Stimulated activated CD8-positive, alpha-beta memory T cell treated with anti-CD3 and anti-CD28 coated beads, Interleukin-2, amount 100 ng/mL, for 48 hours (primary cell): ENCODE data around the gene ABCC8.
A peak's percentile ranks its signal among the peaks of the same experiment; 100 is the strongest.

Experiments used
- DNase-seq, 2 donors: peaks; one replicate each; pipeline ENCODE4 v3.0.0-alpha.2; 2020; ENCODE audit warnings: low read depth in 2 of 2

ABCC8 gene

GRCh38 chr11:17505146-17505545, 28.5 kb upstream of the ABCC8 start:
- DNase-seq = no peak

DNA sequence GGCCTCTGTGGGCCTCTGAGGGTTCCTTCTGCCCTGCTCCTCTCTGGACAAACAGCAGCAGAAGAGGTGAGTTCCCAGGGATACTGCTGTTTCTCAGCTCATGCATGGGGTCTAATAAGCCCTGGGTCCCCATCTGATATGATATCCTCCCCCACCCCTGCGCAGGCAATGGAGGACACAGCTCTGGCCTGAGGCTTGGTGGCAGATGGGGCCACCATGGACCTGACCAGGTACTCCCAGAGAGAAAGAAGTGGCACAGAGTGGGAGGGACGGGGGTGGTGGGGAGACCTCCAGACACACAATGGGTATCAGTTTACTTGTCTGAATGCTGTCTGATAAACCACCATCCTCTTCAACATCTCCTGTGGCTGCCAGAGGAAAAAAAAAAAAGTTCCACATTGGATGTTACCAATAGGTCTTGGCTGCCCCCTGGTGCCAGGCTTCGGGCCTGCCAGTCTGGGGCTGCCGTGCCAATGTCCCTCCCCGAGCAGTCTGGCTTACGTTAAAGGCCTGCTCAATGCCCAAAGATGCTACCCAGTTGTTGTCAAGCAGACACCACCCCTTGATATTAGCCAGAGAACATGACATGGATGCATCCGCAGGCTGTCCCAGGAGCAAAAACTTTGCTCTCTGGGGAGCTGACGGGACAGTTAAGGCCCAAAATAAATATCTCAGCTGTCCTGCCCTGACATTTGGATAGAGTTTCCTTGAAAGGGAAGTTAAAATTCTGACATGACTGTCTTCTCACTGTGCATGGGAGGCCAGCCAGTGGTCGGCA, 27.9 kb upstream of the ABCC8 start:
- peak; percentile 61 to 74 for DNase-seq

DNA sequence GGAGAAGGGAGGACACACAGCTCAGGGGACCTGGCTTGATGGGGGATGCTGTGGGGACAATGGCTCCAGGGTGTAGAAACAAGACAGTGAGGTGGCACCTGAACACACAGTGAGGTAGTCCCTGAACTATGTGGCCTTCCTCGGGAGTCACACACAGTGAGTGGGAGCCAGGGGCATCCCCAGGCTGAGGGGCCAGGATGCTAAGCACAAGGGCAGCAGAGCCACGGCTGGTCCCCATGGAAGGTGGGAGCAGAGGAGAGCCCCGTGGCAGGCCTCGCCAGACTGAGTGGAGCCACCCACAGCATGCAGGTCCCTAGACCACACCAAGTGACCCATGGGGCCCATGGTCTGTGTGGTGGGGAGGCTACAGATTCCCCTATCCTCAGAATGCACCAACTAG, 26.0 kb upstream of the ABCC8 start:
- no peak for DNase-seq

- DNase-seq = no peak
Observed at GRCh38 chr11:17500673-17501072, 24.0 kb upstream of the ABCC8 start.

- no peak for DNase-seq
Observed at GRCh38 chr11:17498475-17498874, 21.8 kb upstream of the ABCC8 start.

GRCh38 chr11:17498058-17498457, 21.4 kb upstream of the ABCC8 start:
- no peak for DNase-seq

GRCh38 chr11:17496406-17496805, 19.8 kb upstream of the ABCC8 start:
- DNase-seq = no peak

DNA sequence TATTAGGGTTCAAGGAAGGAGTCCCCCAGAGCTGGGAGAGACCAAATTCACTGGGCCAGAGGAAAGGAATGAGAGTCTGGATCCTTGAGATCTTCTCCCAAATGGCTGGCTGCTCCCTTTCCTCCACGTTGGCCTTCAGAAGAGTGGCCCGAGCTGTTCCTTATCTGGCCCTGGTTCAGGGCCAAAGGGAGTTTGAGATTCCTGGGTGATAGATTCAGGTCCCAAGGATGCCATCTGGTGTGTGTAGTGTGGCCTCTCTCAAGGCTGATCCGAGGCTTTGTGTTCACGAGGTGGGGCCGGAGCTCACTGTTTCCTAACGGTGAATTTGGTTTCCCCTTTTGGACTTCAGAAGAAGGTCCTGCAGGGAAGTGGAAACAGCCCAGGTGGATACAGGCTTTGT, 17.4 kb upstream of the ABCC8 start:
- no peak for DNase-seq

GRCh38 chr11:17490938-17491337, 14.3 kb upstream of the ABCC8 start:
- DNase-seq = no peak

GRCh38 chr11:17490232-17490631, 13.6 kb upstream of the ABCC8 start:
- no peak for DNase-seq

DNA sequence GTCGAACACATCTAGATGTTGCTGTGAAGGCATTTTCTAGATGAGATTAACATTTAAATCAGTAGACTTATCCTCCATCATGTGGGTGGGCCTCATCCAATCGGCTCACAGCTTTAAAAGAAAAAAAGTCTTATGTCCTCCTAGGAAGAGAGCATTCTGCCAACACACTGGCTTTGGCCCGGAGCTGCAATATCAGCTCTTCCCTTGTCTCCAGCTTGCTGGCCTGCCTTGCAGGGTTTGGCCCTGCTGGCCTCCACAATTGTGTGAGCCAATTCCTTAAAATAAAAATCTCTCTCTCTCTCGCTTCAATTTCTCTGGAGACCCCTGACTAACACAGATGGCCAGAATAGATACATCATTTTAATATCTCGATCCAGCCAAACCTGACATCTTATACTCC, 13.1 kb upstream of the ABCC8 start:
- no peak for DNase-seq

GRCh38 chr11:17488563-17488962, 11.9 kb upstream of the ABCC8 start:
- DNase-seq = no peak

DNA sequence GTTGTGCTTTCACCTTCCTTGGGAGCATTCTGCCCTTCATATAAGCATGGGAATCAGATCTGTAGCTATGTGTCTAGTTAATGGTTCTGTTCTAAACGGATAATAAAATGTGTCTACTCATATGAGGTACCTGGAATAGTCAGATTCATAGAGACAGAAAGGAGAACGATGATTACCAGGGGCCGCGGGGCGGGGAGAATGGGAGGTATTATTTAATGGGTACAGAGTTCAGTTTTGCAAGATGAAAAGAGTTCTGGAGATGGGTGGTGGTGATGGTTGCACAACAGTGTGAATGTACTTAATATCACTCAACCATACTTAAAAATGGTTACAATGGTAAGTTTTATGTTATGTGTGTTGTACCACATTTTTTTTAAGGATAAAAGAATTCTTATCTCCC, 10.0 kb upstream of the ABCC8 start:
- DNase-seq = no peak

- DNase-seq = no peak
Observed at GRCh38 chr11:17483505-17483904, 6.9 kb upstream of the ABCC8 start.

DNA sequence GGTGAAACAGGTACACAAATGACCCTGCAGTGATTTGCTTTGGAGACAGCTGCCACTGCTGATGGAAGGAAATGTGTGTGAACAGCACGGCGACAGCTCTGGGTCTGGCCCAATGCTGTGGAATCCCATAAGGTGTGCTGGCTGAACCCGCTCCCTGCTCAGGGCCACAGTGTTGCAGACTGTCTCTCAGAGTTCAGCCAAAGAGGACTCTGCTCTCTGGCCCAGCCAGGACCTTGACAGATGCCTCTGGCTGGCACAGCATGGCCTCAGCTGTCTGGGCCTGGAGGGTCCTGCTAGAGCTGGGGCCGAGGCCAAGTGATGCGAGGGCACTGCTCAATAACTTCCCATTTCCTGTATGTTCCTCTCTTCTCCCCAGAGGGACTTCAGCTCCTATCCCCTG, 5.3 kb upstream of the ABCC8 start:
- DNase-seq = no peak

DNA sequence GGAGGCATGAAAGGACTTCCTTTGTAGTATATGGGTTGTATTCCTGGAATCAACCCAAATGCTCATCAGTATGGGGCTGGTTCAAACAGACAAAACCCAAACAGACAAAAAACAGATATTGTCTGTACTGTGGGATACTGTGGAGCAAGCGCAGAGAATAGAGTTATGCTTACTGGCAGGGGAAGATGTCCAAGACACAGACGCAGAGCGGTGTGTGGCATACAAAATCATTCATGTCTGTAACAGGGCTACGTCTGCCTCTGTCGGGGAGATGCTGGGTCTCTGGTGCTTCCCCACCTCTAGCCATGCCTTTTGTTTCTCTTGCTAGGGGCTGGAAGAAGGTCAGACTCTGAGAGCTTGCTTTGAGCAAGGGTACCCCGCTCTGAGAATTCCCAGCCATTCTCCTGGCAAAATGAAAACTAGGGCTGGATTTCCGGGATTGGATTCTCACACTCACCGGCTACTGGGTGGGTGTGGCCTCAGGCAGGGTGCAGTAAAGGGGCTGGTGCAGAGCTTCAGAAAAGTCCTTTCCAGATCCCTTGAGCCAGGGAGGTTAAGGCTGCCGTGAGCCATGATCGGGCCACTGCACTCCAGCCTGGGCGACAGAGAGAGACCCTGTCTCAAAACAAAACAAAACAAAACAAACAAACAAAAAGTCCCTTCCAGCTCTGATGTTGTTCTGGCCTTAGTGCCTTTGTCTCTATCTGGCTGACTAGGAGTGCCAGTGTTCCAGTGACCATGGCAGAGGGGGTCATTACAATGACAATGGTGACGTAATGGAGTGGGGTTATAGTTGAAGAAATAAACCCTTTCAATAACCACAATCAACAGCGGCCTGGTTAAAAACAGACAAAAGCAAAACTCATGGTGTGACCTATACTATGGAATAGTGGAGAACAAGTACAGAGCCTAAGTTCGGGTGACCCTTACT, 2.9 kb upstream of the ABCC8 start:
- no peak for DNase-seq

DNA sequence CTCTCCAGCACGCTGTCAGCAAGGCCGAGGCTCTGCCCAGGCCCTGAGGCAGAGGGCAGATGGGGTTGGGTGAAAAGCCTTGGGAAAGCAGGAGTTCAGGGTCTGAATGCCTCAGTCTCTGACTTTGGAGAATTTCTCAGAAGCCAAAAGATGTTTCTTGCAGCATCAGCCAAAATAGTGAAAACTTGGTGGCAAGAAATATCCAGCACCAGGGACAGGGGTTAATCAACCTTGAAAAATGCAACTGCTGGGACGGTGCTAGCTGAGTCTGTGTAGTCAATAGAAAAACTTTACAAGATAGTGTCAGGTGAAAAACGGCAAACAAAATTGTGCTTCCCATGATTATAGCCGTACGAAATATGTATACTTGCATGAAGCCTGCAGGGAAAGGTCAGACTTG, 1.4 kb upstream of the ABCC8 start:
- DNase-seq = no peak

GRCh38 chr11:17477361-17477760, 716 bp upstream of the ABCC8 start:
- DNase-seq = no peak

GRCh38 chr11:17477084-17477333, 364 bp upstream of the ABCC8 start:
- no peak for DNase-seq

GRCh38 chr11:17475666-17476316, 854 bp downstream of the ABCC8 start:
- DNase-seq = no peak

DNA sequence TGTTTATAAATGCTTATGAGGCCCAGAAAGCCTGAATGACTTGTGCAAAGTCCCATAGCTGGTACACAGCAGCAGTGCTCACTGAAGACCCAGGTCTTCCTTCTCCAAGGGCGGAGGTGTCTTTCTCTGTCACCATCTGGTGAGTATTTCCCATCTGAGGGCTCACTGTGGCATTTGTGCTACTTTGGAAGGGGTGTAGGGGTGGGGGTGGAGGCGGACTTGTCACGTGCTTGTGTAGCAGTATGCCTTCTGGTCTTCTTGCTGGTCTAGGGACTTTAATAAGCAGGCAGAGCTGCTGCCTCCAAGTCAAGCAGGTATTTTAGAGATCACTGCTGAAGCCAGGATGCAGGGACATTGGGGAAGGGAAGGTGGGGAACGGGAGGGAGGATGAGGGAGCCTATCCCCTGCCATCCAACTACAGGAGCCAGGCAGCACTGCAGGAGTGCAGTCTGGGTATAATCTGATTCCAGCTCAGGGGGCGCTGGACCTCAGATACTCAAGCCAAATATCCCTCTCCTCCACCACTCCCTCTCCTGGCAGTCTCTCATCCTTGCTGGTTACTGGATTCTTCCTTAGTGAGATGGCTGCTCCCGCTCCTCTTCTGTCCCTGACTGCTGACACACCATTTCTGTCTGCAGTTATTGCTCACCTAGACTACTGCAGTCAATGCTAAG, 3.4 kb downstream of the ABCC8 start:
- DNase-seq = no peak

GRCh38 chr11:17472467-17472866, 4.2 kb downstream of the ABCC8 start:
- DNase-seq = no peak
